Measurements from ENCODE around the gene TMEM123. TPM values are rescaled to one million over a fixed set of nuclear protein-coding genes. Genes with fewer than 3 reads are reported as not detected.

The TMEM123 gene
- polyA plus RNA-seq, 3 donors: 68.7 to 368 (median 263) TPM

DNA sequence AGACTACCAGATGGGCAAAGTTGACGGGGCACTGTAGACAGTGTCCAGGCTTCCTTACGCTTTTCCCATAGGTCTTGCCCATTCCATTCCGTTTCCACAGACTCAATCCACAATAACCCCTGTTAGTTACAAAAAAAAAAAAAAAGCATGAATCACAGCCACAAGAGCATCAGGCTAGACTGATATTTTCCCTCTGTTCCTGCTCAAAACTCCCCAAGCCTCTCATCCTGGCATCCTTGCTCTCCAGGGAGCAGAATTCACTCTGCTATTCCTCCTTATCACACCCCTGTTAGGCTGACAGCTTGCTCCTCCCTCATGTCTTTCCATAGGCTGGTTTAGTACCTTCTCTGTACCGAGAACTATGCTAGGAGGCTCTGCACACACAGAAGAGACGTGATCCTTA, 42.2 kb downstream of the TMEM123 start:
- H3K9ac ChIP-seq (ENCODE audit: insufficient read depth, low read length, poor library complexity, severe bottlenecking): no peak overlapping the region
- Mint-ChIP-seq H3K36me3 (peaks cover 32 to 52% of the 10 kb centered on the region in 2 donors), H3K27me3 (ENCODE audit: low read depth in 3 of 3) (peaks cover 0 to 1% (median 0%) of the 10 kb centered on the region in 3 donors), H3K9me3 (peaks cover 0 to 3% (median 0%) of the 10 kb centered on the region in 7 donors), H3K27ac (peak overlapping the region in 4 of 7 donors; percentile 8 to 77 (median 48)), H3K4me1 (peaks cover 23% of the 10 kb centered on the region), H3K4me3 (no peak overlapping the region)
- no peaks in the 10 kb centered on the region for H3K4me1 ChIP-seq (ENCODE audit: control insufficient read depth in 1 of 2, insufficient read depth in 2 of 2, low read length in 2 of 2)
- H3K9me3 ChIP-seq (replicated peaks in 1 of 2; ENCODE audit: control insufficient read depth in 1 of 2, insufficient read depth in 1 of 2, low read length in 2 of 2): no peaks in the 10 kb centered on the region
- intact Hi-C loops (cut with micrococcal nuclease): no loop called here
- H3K27ac ChIP-seq (ENCODE audit: low read depth in 1 of 2, low read length in 2 of 2): no peak overlapping the region
- no peak for DNase-seq
- no peak overlapping the region for H3K4me3 ChIP-seq (replicated peaks in 1 of 3; ENCODE audit: low read depth in 2 of 3, low read length in 3 of 3)
- no peaks in the 10 kb centered on the region for H3K27me3 ChIP-seq (ENCODE audit: control insufficient read depth in 2 of 2, insufficient read depth in 2 of 2, low read length in 2 of 2)
- no peak overlapping the region for H2AFZ ChIP-seq (ENCODE audit: insufficient read depth, low read depth, low read length, poor library complexity, severe bottlenecking)
- TF ChIP-seq, protein P1, sequence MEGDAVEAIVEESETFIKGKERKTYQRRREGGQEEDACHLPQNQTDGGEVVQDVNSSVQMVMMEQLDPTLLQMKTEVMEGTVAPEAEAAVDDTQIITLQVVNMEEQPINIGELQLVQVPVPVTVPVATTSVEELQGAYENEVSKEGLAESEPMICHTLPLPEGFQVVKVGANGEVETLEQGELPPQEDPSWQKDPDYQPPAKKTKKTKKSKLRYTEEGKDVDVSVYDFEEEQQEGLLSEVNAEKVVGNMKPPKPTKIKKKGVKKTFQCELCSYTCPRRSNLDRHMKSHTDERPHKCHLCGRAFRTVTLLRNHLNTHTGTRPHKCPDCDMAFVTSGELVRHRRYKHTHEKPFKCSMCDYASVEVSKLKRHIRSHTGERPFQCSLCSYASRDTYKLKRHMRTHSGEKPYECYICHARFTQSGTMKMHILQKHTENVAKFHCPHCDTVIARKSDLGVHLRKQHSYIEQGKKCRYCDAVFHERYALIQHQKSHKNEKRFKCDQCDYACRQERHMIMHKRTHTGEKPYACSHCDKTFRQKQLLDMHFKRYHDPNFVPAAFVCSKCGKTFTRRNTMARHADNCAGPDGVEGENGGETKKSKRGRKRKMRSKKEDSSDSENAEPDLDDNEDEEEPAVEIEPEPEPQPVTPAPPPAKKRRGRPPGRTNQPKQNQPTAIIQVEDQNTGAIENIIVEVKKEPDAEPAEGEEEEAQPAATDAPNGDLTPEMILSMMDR (IDR thresholded peaks at IDR 0.05): no peak
- 97% methylated on average over 2 of the region's 5 CpGs for WGBS (ENCODE audit: insufficient coverage)
- peaks cover 97% of the 10 kb centered on the region for H3K79me2 ChIP-seq (ENCODE audit: insufficient read depth, low read length)
- H4K20me1 ChIP-seq (ENCODE audit: insufficient read depth, low read length): peaks cover 99% of the 10 kb centered on the region
- H3K36me3 ChIP-seq (replicated peaks in 1 of 2; ENCODE audit: control insufficient read depth in 1 of 2, insufficient read depth in 2 of 2, low read length in 2 of 2): peaks cover 9 to 42% of the 10 kb centered on the region in 2 donors
- H3K4me2 ChIP-seq (replicated peaks; ENCODE audit: extremely low read depth, low read length, poor library complexity, severe bottlenecking): no peak overlapping the region

DNA sequence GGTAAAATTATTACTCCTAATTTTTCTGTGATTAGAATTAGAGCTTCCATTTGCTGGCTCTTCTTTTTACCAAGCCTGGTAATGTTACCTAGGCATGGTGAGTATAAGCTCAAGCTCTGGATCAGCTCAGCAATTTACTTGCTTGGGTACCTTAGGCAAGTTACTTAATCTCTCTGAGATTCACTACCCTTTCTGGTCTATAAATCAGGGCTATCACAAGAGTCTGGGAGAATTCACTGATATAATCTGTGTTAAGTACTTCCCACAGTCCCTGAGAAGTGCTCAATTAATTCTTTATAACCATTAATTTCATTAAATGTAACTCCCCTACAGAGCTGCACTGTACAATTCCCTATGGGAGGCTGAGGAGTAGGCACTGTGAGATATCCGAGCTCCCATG, 44.2 kb downstream of the TMEM123 start:
- peaks cover 37 to 57% of the 10 kb centered on the region in 2 donors for H3K36me3 Mint-ChIP-seq
- DNase-seq: no peak
- intact Hi-C loops (cut with micrococcal nuclease): no loop called here
- TF ChIP-seq, protein P1 (IDR thresholded peaks at IDR 0.05): no peak
- H3K4me1 Mint-ChIP-seq: peaks cover 24% of the 10 kb centered on the region
- H3K27me3 ChIP-seq (ENCODE audit: control insufficient read depth in 2 of 2, insufficient read depth in 2 of 2, low read length in 2 of 2): no peaks in the 10 kb centered on the region
- no peak overlapping the region for H3K27ac Mint-ChIP-seq
- H3K36me3 ChIP-seq (replicated peaks in 1 of 2; ENCODE audit: control insufficient read depth in 1 of 2, insufficient read depth in 2 of 2, low read length in 2 of 2): peaks cover 12 to 51% of the 10 kb centered on the region in 2 donors
- H3K9me3 Mint-ChIP-seq: peaks cover 0 to 3% (median 0%) of the 10 kb centered on the region in 7 donors
- H2AFZ ChIP-seq (ENCODE audit: insufficient read depth, low read depth, low read length, poor library complexity, severe bottlenecking): no peak overlapping the region
- H3K9ac ChIP-seq (ENCODE audit: insufficient read depth, low read length, poor library complexity, severe bottlenecking): no peak overlapping the region
- no peak overlapping the region for H3K4me2 ChIP-seq (replicated peaks; ENCODE audit: extremely low read depth, low read length, poor library complexity, severe bottlenecking)
- H3K4me3 ChIP-seq (replicated peaks in 1 of 3; ENCODE audit: low read depth in 2 of 3, low read length in 3 of 3): no peak overlapping the region
- H3K79me2 ChIP-seq (ENCODE audit: insufficient read depth, low read length): peaks cover 89% of the 10 kb centered on the region
- H3K4me1 ChIP-seq (ENCODE audit: control insufficient read depth in 1 of 2, insufficient read depth in 2 of 2, low read length in 2 of 2): no peaks in the 10 kb centered on the region
- H3K4me3 Mint-ChIP-seq: no peak overlapping the region
- no peak overlapping the region for H3K27ac ChIP-seq (ENCODE audit: low read depth in 1 of 2, low read length in 2 of 2)
- no peaks in the 10 kb centered on the region for H3K9me3 ChIP-seq (replicated peaks in 1 of 2; ENCODE audit: control insufficient read depth in 1 of 2, insufficient read depth in 1 of 2, low read length in 2 of 2)
- H4K20me1 ChIP-seq (ENCODE audit: insufficient read depth, low read length): peaks cover 98% of the 10 kb centered on the region
- H3K27me3 Mint-ChIP-seq (ENCODE audit: low read depth in 3 of 3): peaks cover 0 to 1% (median 0%) of the 10 kb centered on the region in 3 donors
- no CpG with 5 or more reads among the region's 1 CpG for WGBS (ENCODE audit: insufficient coverage)

All from CD14-positive monocyte (primary cell).